HAP-1 (cell line): ENCODE measurements around the gene MPHOSPH10.
"Not testable (repeated sequence)": the region's sequence is repeated elsewhere in the genome, so short reads cannot be mapped to it uniquely, and the experiment has no call there.

Experiments used
- DNase-seq, 2 experiments: peaks; one replicate each; pipeline ENCODE4 v3.0.0-alpha.2; 2016 to 2020; ENCODE audit warnings: low spot score in 2 of 2
- H3K27me3 ChIP-seq: fragments of 250-450 bp; sonication (Bioruptor Pico); 2 replicates; pipeline ENCODE4 v1.5.1; 2020; ENCODE audit warnings: low read depth, mild to moderate bottlenecking, moderate library complexity
- H3K36me3 ChIP-seq: fragments of 250-450 bp; sonication (Bioruptor Pico); replicated peaks from 2 replicates; pipeline ENCODE4 v1.5.1; 2020; ENCODE audit warnings: mild to moderate bottlenecking
- H3K4me1 ChIP-seq: fragments of 250-450 bp; sonication (Bioruptor Pico); 2 replicates; pipeline ENCODE4 v1.5.1; 2020; ENCODE audit warnings: mild to moderate bottlenecking
- H3K4me3 ChIP-seq: fragments of 250-450 bp; sonication (Bioruptor Pico); 2 replicates; pipeline ENCODE4 v1.5.1; 2020; ENCODE audit warnings: mild to moderate bottlenecking, moderate library complexity
- H3K9me3 ChIP-seq: fragments of 250-450 bp; sonication (Bioruptor Pico); 2 replicates; pipeline ENCODE4 v1.5.1; 2020; ENCODE audit warnings: mild to moderate bottlenecking, moderate library complexity
- in situ Hi-C: fragments of 300-500 bp; cut with MboI; formaldehyde crosslinking; loops from 3 replicates; pipeline ENCODE4 v1.14.3; 2020; ENCODE audit warnings: low sequenced_read_pairs, inconsistent platforms, mixed read lengths

MPHOSPH10 gene, protein sequence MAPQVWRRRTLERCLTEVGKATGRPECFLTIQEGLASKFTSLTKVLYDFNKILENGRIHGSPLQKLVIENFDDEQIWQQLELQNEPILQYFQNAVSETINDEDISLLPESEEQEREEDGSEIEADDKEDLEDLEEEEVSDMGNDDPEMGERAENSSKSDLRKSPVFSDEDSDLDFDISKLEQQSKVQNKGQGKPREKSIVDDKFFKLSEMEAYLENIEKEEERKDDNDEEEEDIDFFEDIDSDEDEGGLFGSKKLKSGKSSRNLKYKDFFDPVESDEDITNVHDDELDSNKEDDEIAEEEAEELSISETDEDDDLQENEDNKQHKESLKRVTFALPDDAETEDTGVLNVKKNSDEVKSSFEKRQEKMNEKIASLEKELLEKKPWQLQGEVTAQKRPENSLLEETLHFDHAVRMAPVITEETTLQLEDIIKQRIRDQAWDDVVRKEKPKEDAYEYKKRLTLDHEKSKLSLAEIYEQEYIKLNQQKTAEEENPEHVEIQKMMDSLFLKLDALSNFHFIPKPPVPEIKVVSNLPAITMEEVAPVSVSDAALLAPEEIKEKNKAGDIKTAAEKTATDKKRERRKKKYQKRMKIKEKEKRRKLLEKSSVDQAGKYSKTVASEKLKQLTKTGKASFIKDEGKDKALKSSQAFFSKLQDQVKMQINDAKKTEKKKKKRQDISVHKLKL

DNA sequence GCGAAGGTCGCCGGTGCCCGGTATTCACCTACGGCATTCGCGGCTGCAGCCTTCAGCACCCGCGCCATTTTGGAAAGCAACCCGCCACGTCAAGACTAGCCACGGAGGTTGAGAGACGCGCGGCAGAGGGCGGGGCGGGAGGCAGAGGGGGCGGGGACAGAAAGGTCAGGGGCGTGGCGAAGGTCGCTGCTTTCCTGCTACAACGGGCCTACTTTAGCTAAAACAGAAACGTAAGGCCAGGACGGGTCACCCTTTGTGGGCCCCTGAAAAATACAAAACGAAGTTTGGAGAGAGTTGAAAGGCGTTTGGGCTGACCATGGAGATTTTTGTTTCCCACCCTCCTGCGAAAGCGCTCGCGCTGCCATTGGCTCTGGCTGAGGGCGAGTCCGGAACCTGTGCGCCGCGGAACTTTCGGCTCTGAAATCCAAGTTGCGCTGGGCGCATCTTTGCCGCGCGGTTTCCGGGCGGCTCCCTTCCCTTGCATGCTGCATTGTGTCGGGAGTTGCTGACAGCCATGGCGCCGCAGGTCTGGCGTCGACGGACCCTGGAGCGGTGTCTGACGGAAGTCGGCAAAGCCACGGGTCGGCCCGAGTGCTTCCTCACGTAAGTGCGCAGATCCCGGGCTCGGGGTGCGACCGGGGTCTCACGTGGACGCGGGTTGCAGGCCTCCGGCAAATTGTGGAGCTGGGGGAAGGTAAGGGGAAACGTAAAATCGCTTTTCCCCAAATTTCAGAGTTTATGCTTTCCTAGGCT, at the start of gene MPHOSPH10, which contains the start of gene MCEE:
Gene MPHOSPH10, plus strand, starts transcription at position 483 of the 753 bp plus-strand sequence. Its CDS starts 32 bp downstream, at position 515.
Gene MCEE, minus strand, starts transcription at position 78 of the 753 bp plus-strand sequence. Its CDS starts 10 bp downstream, at position 68.
- H3K9me3 ChIP-seq = no peaks in the 10 kb centered on the region
- in situ Hi-C loops = no loop called here
- peak within 1 kb of the TSS; percentile 98 for H3K4me3 ChIP-seq
- peaks cover 8% of the 10 kb centered on the region for H3K4me1 ChIP-seq
- peak; percentile 86 to 94 for DNase-seq
- H3K36me3 ChIP-seq = peaks cover 24% of the 10 kb centered on the region
- no peaks in the 10 kb centered on the region for H3K27me3 ChIP-seq

DNA sequence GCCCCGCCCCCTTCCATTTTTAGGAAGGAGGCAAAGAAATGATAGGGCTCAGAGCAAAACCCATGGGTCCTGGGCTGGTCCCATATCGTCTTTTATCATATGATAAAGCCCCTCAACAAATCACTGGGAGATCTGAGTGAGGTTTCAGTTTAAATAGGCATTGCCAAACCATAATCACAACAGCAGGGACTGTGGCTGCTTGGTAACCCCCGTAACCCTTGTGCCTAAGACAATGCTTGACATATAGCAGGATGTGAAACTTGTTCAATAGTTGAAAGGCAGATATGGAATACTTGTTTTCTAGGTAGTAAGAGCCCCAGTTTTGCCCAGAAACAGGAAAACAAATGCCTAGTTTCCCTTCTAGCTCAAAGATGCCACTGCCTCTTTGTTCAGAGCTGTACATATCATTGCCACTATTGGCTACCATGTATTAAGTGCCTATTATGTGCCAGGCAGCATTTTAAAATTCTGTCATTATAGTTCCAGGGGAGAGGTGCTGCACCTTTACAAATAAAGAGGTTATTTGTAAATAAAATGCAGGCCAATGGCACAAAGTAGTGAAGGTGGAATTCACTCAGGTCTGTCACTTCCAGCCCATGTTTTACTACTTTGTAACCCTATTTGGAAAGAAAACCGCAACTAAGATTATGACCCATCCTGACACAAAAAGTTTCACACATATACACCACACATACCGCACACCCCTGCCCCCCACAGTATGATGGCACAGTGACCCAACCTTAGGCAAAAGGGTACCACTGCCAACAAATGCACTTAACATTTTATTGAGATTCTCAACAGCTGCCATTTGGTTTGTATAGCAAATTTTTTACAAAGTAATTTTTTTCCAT, 47.8 kb upstream of the MPHOSPH10 start:
- Histone ChIP-seq H3K27me3 (no peaks in the 10 kb centered on the region), H3K36me3 (no peaks in the 10 kb centered on the region; the same call in 1 of the 2 replicates), H3K9me3 (no peaks in the 10 kb centered on the region), H3K4me3 (no peak overlapping the region), H3K4me1 (peaks cover 9% of the 10 kb centered on the region)
- in situ Hi-C loops = no loop called here
- no peak for DNase-seq

DNA sequence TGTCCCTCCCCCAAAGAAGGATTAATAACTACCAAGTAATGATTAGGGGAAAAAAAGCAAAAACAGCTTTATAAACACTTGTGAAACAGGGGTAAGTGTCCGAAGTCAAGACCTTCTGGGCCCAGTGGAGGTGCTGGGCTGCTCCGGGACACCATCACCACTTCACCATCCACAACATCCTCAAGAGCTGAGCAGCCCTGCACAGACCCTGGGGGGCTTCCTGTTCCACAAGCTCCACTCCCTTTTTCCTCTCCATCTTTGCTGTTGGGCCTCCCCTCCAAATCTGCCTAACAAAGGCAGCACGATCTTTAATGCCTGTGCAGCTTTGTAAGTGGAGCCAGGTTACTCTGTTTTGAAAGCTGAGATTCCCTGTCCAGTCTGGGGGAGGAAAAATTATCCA, 47.1 kb upstream of the MPHOSPH10 start:
- H3K9me3 ChIP-seq, H3K27me3 ChIP-seq, H3K4me3 ChIP-seq, DNase-seq, H3K4me1 ChIP-seq, H3K36me3 ChIP-seq, in situ Hi-C loops: not testable (repeated sequence)

DNA sequence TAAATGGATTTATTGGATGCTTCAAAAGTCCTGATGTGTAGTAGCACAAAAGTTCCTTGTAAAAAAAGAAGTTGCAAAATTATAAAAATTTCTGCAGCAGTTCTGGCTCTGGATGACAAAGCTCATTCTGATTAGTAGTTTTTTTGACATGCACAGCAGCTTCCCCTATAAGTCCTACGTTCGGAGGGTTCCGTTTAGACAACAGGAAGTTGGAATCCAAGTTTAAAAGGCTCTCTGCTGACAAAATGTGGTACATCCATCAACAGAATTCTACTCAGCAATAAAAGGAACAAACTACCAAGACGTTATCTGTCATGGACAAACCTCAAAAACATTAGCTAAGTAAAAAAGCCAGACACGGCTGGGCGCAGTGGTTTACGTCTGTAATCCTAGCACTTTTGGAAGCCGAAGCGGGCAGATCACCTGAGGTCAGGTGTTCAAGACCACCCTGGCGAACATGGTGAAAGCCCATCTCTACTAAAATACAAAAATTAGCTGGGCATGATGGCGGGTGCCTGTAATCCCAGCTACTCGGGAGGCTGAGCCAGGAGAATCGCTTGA, 46.6 kb upstream of the MPHOSPH10 start:
- H3K27me3 ChIP-seq, DNase-seq, H3K9me3 ChIP-seq, H3K36me3 ChIP-seq, H3K4me1 ChIP-seq, in situ Hi-C loops, H3K4me3 ChIP-seq: not testable (repeated sequence)

DNA sequence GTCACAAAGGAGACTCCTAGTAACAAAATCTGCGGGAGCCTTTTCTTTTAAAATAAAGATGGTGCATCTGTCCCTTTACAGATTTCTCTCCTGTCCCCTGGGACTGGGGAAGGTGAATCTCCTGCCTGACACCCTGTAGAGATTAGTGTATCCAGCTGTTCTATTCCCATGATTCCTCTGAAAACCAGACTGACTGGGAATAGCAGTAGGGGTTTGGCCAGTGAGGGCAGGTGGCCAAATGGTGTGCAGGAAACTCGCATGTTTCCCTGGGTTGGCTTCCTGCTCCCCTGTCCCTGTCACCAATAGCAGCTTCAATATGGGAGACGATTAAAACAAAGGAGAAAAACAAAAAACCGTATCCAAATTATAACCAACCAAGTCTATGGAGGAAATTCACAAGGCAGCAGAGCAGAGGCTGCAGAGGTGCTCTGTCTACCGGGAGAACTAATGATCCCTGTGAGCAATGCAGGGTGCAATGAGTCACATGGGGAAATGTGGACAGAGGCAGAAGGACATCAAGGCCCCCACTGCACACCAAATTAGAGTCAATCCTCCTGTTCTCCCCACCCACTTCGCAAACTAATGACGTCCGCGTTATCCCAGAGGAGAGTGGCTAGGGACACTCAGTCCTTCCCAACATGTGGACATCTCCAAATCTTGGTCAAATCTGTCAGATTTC, 45.0 kb upstream of the MPHOSPH10 start:
- H3K27me3 ChIP-seq, in situ Hi-C loops, H3K4me3 ChIP-seq, H3K36me3 ChIP-seq, DNase-seq, H3K9me3 ChIP-seq, H3K4me1 ChIP-seq: not testable (repeated sequence)

DNA sequence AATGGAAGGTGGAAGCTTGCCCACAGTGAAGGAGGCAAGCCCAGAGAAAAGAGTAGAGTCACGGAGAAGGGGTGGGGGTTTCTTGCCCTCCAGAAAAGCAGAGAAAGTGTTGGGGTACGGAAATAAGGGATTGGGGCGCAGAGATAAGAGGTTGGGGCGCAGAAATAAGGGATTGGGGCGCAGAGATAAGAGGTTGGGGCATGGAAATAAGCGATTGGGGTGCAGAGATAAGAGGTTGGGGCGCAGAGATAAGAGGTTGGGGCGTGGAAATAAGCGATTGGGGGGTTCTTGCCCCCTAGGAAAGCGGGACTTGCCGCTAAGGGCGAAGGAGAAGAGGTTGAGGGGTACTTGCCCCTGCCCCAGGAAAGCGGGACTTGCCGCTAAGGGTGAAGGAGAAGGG, 41.0 kb upstream of the MPHOSPH10 start:
- H3K9me3 ChIP-seq, H3K4me3 ChIP-seq, H3K4me1 ChIP-seq, DNase-seq, H3K36me3 ChIP-seq, H3K27me3 ChIP-seq, in situ Hi-C loops: not testable (repeated sequence)

DNA sequence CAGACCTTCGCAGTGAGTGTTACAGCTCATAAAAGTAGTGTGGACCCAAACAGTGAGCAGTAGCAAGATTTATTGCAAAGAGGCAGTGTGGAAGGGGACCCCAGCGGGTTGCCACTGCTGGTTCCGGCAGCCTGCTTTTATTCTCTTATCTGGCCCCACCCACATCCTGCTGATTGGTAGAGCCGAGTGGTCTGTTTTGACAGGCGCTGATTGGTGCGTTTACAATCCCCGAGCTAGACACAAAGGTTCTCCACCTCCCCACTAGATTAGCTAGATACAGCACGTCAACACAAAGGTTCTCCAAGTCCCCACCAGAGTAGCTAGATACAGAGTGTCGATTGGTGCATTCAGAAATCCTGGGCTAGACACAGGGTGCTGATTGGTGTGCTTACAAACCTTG, 38.6 kb upstream of the MPHOSPH10 start:
- H3K27me3 ChIP-seq, H3K9me3 ChIP-seq, in situ Hi-C loops, H3K36me3 ChIP-seq, DNase-seq, H3K4me1 ChIP-seq, H3K4me3 ChIP-seq: not testable (repeated sequence)

DNA sequence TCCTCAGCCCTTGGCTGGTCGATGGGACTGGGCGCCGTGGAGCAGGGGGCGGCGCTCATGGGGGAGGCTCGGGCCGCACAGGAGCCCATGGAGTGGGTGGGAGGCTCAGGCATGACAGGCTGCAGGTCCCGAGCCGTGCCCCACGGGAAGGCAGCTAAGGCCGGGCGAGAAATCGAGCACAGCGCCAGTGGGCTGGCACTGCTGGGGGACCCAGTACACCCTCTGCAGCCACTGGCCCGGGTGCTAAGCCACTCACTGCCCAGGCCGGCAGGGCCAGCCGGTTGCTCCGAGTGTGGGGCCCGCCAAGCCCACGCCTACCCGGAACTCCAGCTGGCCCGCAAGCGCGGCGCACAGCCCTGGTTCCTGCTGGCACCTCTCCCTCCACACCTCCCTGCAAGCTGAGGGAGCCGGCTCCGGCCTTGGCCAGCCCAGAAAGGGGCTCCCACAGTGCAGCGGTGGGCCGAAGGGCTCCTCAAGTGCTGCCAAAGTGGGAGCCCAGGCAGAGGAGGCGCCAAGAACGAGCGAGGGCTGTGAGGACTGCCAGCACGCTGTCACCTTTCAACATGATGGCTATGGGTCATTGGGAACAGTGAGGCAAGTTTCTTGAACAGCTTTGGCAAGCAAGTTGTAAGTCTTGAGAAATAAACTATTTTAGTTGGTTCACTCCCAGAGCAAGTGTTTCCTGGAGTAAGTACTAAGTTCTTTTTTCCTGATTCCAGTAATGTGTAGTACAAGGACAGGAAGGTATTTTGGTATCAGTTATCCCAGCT, 37.8 kb upstream of the MPHOSPH10 start:
- H3K4me3 ChIP-seq, in situ Hi-C loops, DNase-seq, H3K36me3 ChIP-seq, H3K27me3 ChIP-seq, H3K4me1 ChIP-seq, H3K9me3 ChIP-seq: not testable (repeated sequence)

DNA sequence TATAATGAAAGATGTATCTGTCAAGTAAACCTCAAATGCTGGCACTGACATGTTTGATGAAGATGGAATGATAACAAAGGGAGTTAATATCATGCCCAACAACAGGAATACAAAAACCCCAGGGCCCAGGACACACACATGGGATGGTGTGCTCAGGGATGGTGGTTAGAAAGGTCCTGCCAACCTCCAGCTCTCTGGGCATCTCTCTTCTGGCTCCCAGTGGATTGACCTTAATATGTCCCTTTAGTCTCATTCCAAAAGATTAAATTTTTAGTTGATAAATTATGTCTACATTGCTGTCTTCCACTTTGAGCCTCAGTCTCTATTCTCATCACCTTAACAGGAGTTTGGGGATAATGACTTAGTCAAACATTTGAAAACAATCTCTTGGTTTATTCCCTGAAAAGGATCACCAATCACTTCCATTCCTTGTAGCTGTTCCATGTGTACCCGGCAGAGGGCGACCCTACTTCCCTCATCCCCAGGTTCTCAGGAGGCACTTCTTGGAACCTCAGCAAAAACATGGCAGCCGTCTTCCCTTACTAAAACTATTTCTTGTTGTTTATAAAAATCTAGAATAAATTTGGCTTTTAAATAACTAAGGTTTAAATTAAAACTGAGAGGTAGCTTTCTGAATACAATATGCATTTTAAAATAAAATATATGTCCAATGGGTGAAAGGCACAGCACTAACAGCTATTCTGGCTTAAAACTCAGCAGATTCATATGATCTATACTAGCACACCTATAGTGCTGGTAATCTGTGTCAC, 30.1 kb upstream of the MPHOSPH10 start:
- in situ Hi-C loops = no loop called here
- Histone ChIP-seq H3K36me3 (no peaks in the 10 kb centered on the region), H3K4me3 (no peak overlapping the region), H3K4me1 (no peaks in the 10 kb centered on the region), H3K27me3 (no peaks in the 10 kb centered on the region), H3K9me3 (no peaks in the 10 kb centered on the region)
- peak; percentile 52 to 81 for DNase-seq

DNA sequence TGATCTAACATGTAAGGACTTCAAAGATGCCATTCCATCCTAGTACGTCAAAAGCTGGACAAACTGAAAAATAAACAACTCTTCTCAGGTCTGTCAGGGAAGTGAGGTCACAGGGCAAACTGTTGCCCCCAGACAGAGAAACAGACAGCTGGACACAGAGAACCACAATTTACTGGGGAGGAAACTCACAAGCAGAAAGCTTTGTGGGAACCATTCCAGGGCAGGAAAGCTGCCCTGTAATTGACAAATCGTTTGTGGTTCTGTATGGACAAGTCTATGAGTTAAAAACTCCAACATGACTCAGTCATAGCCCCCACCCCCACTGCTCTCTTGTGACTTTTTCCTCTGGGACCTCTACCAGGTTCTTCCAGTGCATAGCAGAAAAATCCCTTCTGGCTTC, 28.8 kb upstream of the MPHOSPH10 start:
- no peaks in the 10 kb centered on the region for H3K36me3 ChIP-seq
- no peaks in the 10 kb centered on the region for H3K9me3 ChIP-seq
- no peaks in the 10 kb centered on the region for H3K27me3 ChIP-seq
- in situ Hi-C loops = no loop called here
- no peaks in the 10 kb centered on the region for H3K4me1 ChIP-seq
- DNase-seq = no peak
- no peak overlapping the region for H3K4me3 ChIP-seq

DNA sequence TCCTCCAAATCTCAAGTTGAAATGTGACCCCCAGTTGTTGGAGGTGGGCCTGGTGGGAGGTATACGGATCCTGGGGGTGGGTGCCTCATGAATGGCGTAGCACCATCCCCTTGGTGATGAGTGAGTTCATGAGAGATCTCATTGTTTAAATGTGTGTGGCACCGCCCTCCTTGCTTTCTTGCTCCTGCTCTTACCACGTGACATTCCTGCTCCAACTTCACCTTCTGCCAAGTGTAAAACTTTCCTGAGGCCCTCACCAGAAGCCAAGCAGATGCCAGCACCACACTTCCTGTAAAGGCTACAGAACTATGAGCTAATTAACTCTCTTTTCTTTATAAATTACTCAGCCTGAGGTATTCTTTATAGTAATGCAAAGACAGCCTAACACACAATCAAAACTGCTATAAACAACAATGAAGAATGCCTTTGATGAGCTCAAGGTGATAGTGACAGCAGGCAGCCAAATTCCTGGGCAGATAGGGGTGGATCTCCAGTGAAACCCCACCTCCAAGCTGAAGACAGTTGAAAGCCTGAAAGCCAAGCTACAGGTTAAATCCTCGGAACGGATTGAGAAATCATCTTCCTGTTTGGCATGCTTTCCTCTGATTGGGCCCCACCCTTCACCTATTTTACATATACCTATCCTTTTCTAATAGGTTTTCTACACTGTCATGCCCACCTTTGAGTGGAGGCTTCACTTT, 27.3 kb upstream of the MPHOSPH10 start:
- Histone ChIP-seq H3K9me3 (no peaks in the 10 kb centered on the region), H3K36me3 (no peaks in the 10 kb centered on the region; the same call in 1 of the 2 replicates), H3K27me3 (no peaks in the 10 kb centered on the region), H3K4me1 (no peaks in the 10 kb centered on the region), H3K4me3 (no peak overlapping the region)
- in situ Hi-C loops = no loop called here
- no peak for DNase-seq
